K562 (cell line): ENCODE measurements around the gene AHSP. TPM values are rescaled to one million over a fixed set of nuclear protein-coding genes. Genes with fewer than 3 reads are reported as not detected.

Source experiments
- ATAC-seq: fragments of 200-7000 bp; cut with Tn5 transposase; 3 replicates; pipeline ENCODE4 v1.9.1; 2020; ENCODE audit warnings: moderate library complexity
- BruUV-seq: library from RNA; stranded (reverse); fragments of 400-500 nt; replicated peaks from 2 replicates; lab custom pipeline; 2021; lab: Mats Ljungman, UMichigan
- CTCF ChIA-PET: fragments of 300-600 bp; formaldehyde crosslinking; extraction: SDS; loops from one replicate; lab custom pipeline; 2021; ENCODE audit warnings: low intra/inter-chr PET ratio; lab: Yijun Ruan, JAX
- POLR2A ChIA-PET: fragments of 300-600, 350-650 bp; sonication (Branson Sonifier 250); formaldehyde crosslinking; extraction: SDS; loops from one replicate; lab custom pipeline; 2021; ENCODE audit warnings: antibody characterized with exemption, inconsistent platforms; lab: Yijun Ruan, JAX
- DNase-seq, 4 experiments: peaks; one replicate each; pipeline versions ENCODE4 v3.0.0 to v3.0.0-alpha.2; 2011 to 2018; ENCODE audit warnings: low spot score in 3 of 4, mixed read lengths in 3 of 4; ENCODE audit errors: extremely low read depth in 1 of 4
- FAIRE-seq: peaks from 2 replicates; lab custom pipeline; 2011; peaks lifted over from hg19 to GRCh38; lab: Jason Lieb, UNC
- H2AFZ ChIP-seq: 2 replicates; pipeline ENCODE4 v1.6.0; 2011; ENCODE audit warnings: low read depth, low read length, control low read depth, inconsistent platforms
- H3K27ac ChIP-seq: fragments of 200-600 bp; 3 replicates; pipeline ENCODE4 v1.8.0; 2011; ENCODE audit warnings: low read depth, mild to moderate bottlenecking, control low read depth, inconsistent platforms, low read length, moderate library complexity, mixed read lengths; ENCODE audit errors: extremely low read depth
- H3K27me3 ChIP-seq, 2 experiments: fragments of 300-600 bp in 1 of 2; 2 replicates in 1 of 2; 3 replicates in 1 of 2; pipeline versions ENCODE4 v1.6.0 to v1.8.0; 2011; ENCODE audit warnings: inconsistent platforms in 2 of 2, low read length in 2 of 2, mild to moderate bottlenecking in 1 of 2, mixed read lengths in 1 of 2, moderate library complexity in 1 of 2; ENCODE audit not compliant: control insufficient read depth in 2 of 2, insufficient read depth in 2 of 2
- H3K36me3 ChIP-seq: fragments of 300-600 bp; 3 replicates; pipeline ENCODE4 v1.8.0; 2011; ENCODE audit warnings: mild to moderate bottlenecking, low read length, inconsistent platforms; ENCODE audit not compliant: control insufficient read depth, insufficient read depth
- H3K4me1 ChIP-seq, 2 experiments: fragments of 200-600 bp in 1 of 2; replicated peaks in 1 of 2; 2 replicates in 1 of 2; 3 replicates in 1 of 2; pipeline versions ENCODE4 v1.5.1 to v1.8.0; 2011; ENCODE audit warnings: inconsistent platforms in 2 of 2, low read length in 2 of 2, mild to moderate bottlenecking in 1 of 2, mixed read lengths in 1 of 2, moderate library complexity in 1 of 2; ENCODE audit not compliant: control insufficient read depth in 2 of 2, insufficient read depth in 2 of 2
- H3K4me2 ChIP-seq: 2 replicates; pipeline ENCODE4 v1.6.1; 2011; ENCODE audit warnings: low read length, control low read depth, inconsistent platforms, mixed read lengths; ENCODE audit not compliant: insufficient read depth
- H3K4me3 ChIP-seq: fragments of 200-600 bp; sonication (generic), shearing (Covaris generic); 2 replicates; pipeline ENCODE4 v1.5.1; 2016; ENCODE audit warnings: control low read depth, inconsistent platforms
- H3K79me2 ChIP-seq: fragments of 200-600 bp; 3 replicates; pipeline ENCODE4 v1.8.0; 2011; ENCODE audit warnings: low read length, inconsistent platforms; ENCODE audit not compliant: control insufficient read depth, insufficient read depth
- H3K9ac ChIP-seq, 2 experiments: 2 replicates each; pipeline versions ENCODE4 v1.6.0 to v1.6.1; 2011; ENCODE audit warnings: low read depth in 2 of 2, low read length in 2 of 2, control low read depth in 1 of 2, inconsistent platforms in 1 of 2, mild to moderate bottlenecking in 1 of 2, mixed read lengths in 1 of 2; ENCODE audit not compliant: insufficient read depth in 1 of 2
- H3K9me1 ChIP-seq: one replicate; pipeline ENCODE4 v1.6.0; 2011; ENCODE audit warnings: inconsistent platforms, mild to moderate bottlenecking, low read length, moderate library complexity; ENCODE audit not compliant: control insufficient read depth, insufficient read depth
- H3K9me3 ChIP-seq: replicated peaks from 2 replicates; pipeline ENCODE4 v1.5.1; 2011; ENCODE audit warnings: low read depth, low read length, inconsistent platforms; ENCODE audit not compliant: control insufficient read depth, insufficient read depth
- H4K20me1 ChIP-seq: replicated peaks from 2 replicates; pipeline ENCODE4 v1.6.1; 2011; ENCODE audit warnings: low read length, inconsistent platforms, mixed read lengths; ENCODE audit not compliant: control insufficient read depth, insufficient read depth
- CBX8 ChIP-seq: fragments of 200-600 bp; sonication (generic); IDR thresholded peaks from 2 replicates; pipeline ENCODE4 v1.6.1; 2012; ENCODE audit warnings: borderline replicate concordance, mixed run types, low read depth, mild to moderate bottlenecking, moderate library complexity, mixed read lengths, low read length, control low read depth, inconsistent platforms; ENCODE audit not compliant: poor library complexity, severe bottlenecking; ENCODE audit errors: extremely low read depth
- HCFC1 ChIP-seq: IDR thresholded peaks from 2 replicates; pipeline ENCODE4 v1.6.1; 2012; ENCODE audit warnings: low read depth, low read length, improper control_type of control experiment
- ZBTB40 ChIP-seq, 2 experiments: fragments of 450-650 bp in 1 of 2; sonication (generic) in 1 of 2; formaldehyde crosslinking in 1 of 2; IDR thresholded peaks; 2 replicates each; pipeline versions ENCODE4 v1.7.1 to v1.9.0; 2016 to 2022; ENCODE audit warnings: inconsistent platforms in 1 of 2, mild to moderate bottlenecking in 1 of 2, missing genetic modification reagents in 1 of 2
- ZNF140 ChIP-seq: fragments of 250-450 bp; sonication (Bioruptor Pico); IDR thresholded peaks from 2 replicates; pipeline ENCODE4 v1.8.0; 2021; ENCODE audit warnings: moderate library complexity, mild to moderate bottlenecking, inconsistent platforms
- WGBS: fragments of 100-300 bp; shearing (Covaris generic); methylation state at CpG from one replicate; pipeline ENCODE4 v1.1.6; 2016; ENCODE audit warnings: low coverage, mixed read lengths; ENCODE audit not compliant: insufficient coverage; ENCODE audit errors: missing lambda C conversion rate; 5-methylcytosine and 5-hydroxymethylcytosine counted together
- in situ Hi-C: fragments of 300-500 bp; cut with MboI; formaldehyde crosslinking; loops from 4 replicates; pipeline ENCODE4 v1.15.0; 2018; ENCODE audit warnings: inconsistent platforms, mixed read lengths
- intact Hi-C: fragments of 100-400 bp; cut with micrococcal nuclease; formaldehyde crosslinking; loops from 2 replicates; pipeline ENCODE4 v1.14.2; 2022
- polyA plus RNA-seq, 8 experiments: library from polyadenylated mRNA; depleted of rRNA in 4 of 8; stranded (reverse) in 5 of 8; unstranded in 3 of 8; fragments of >200 nt; fragmentation: Nextera tagmentation in 2 of 8; fragmentation: Illumina TruSeq in 1 of 8; extraction: Ambion mirVana in 2 of 8; extraction: Trizol in 1 of 8; gene quantifications; 2 replicates each; pipeline versions ENCODE4 v1.2.1 to v1.2.3, GENCODE V29; 2011 to 2014; ENCODE audit warnings: inconsistent platforms in 1 of 8, missing spikeins in 1 of 8
- total RNA-seq, 7 experiments: library from RNA; depleted of rRNA in 6 of 7; stranded (reverse); fragments of >200 nt in 6 of 7; fragmentation: Illumina TruSeq in 2 of 7; extraction: Trizol in 2 of 7; gene quantifications; 2 replicates each; pipeline versions ENCODE4 v1.2.1 to v1.2.3, GENCODE V29; 2011 to 2021; ENCODE audit warnings: low replicate concordance in 1 of 7

The AHSP gene
- total and polyA plus RNA-seq, 9 of the 15 experiments (the other 6 are each of a cell fraction or from before 2014, with no cell fraction given): 6.6 to 99.1 (median 25.8) TPM

GRCh38 chr16:31528523-31529107 is 915 bp downstream of the AHSP start:
- no peaks in the 10 kb centered on the region for H4K20me1 ChIP-seq
- TF ChIP-seq ZNF140 (CRISPR knock-in tag): no peak
- 0 out of 2 replicates have a peak, but pooled peaks have one; percentile 35 for TF ChIP-seq ZBTB40 (IDR thresholded peaks at IDR 0.05)
- no peak for TF ChIP-seq ZBTB40 (CRISPR knock-in tag; IDR thresholded peaks at IDR 0.05)
- no peak for TF ChIP-seq CBX8
- TF ChIP-seq HCFC1: no peak
- TF ChIP-seq, all 486 proteins: peak for 1
- Histone ChIP-seq H3K4me2 (peak overlapping the region; percentile 74), H3K27ac (peak overlapping the region; percentile 44), H3K4me3 (peak overlapping the region; percentile 28; the same call in 1 of the 2 replicates), H3K4me1 (peaks cover 26 to 28% of the 10 kb centered on the region in 2 experiments; a peak in 4 of 5 replicates), H3K9me3 (0 out of 2 replicates have a peak, but pooled peaks cover 1% of the 10 kb centered on the region), H3K36me3 (no peaks in the 10 kb centered on the region), H3K79me2 (no peaks in the 10 kb centered on the region), H2AFZ (peak overlapping the region; percentile 79), H3K9ac (peak overlapping the region; percentile 32 to 41; a peak in 3 of 4 replicates), H3K9me1 (no peaks in the 10 kb centered on the region), H3K27me3 (no peaks in the 10 kb centered on the region)
- no peak for FAIRE-seq
- in situ Hi-C loops (no loop called here), intact Hi-C loops (no loop called here)
- CTCF ChIA-PET: no interaction called here
- no TSS peak for BruUV-seq
- ATAC-seq: peak; percentile 27
- POLR2A ChIA-PET: interaction anchor here (1.2 to 2.2 kb wide), 2 partner anchors 11 to 20 kb away, joined by 3 to 9 read pairs; partner anchors contain the start of gene RUSF1
- DNase-seq: peak in 1 of 4 experiments; percentile 25
- 57% methylated on average over 9 of the region's 11 CpGs for WGBS
